DOHH2 (cell line): ENCODE measurements around the gene FNDC4.
"Not testable (repeated sequence)": the region's sequence is repeated elsewhere in the genome, so short reads cannot be mapped to it uniquely, and the experiment has no call there.

Experiments
- H3F3A ChIP-seq: fragments of 200-600 bp; sonication (generic), shearing (Covaris generic); 2 replicates; pipeline ENCODE4 v1.6.0; 2016; ENCODE audit warnings: antibody characterized with exemption, mild to moderate bottlenecking; ENCODE audit not compliant: control insufficient read depth, insufficient read depth
- H3K27ac ChIP-seq: fragments of 200-600 bp; sonication (generic); 2 replicates; pipeline ENCODE4 v1.5.1; 2014; ENCODE audit warnings: low read depth, mild to moderate bottlenecking, low read length, moderate library complexity
- H3K27me3 ChIP-seq: fragments of 200-600 bp; sonication (generic); 2 replicates; pipeline ENCODE4 v1.6.1; 2014; ENCODE audit warnings: mild to moderate bottlenecking, low read length, mixed read lengths; ENCODE audit not compliant: control insufficient read depth
- H3K36me3 ChIP-seq: fragments of 200-600 bp; sonication (generic); 2 replicates; pipeline ENCODE4 v1.6.1; 2014; ENCODE audit warnings: mild to moderate bottlenecking, low read length, moderate library complexity, mixed read lengths; ENCODE audit not compliant: control insufficient read depth
- H3K4me1 ChIP-seq: fragments of 200-600 bp; sonication (generic); 2 replicates; pipeline ENCODE4 v1.6.1; 2014; ENCODE audit warnings: mild to moderate bottlenecking, low read length, mixed read lengths; ENCODE audit not compliant: control insufficient read depth
- H3K4me2 ChIP-seq: fragments of 200-600 bp; sonication (generic); 2 replicates; pipeline ENCODE4 v1.6.0; 2014; ENCODE audit warnings: mild to moderate bottlenecking, low read length, moderate library complexity
- H3K4me3 ChIP-seq: fragments of 200-600 bp; sonication (generic); 2 replicates; pipeline ENCODE4 v1.5.1; 2014; ENCODE audit warnings: mild to moderate bottlenecking, low read length, mixed read lengths
- H3K79me2 ChIP-seq: fragments of 200-600 bp; sonication (generic); 2 replicates; pipeline ENCODE4 v1.6.1; 2014; ENCODE audit warnings: mild to moderate bottlenecking, low read length, mixed read lengths; ENCODE audit not compliant: control insufficient read depth
- H3K9me2 ChIP-seq: fragments of 200-600 bp; sonication (generic); replicated peaks from 2 replicates; pipeline ENCODE4 v1.6.1; 2014; ENCODE audit warnings: mild to moderate bottlenecking, low read length, mixed read lengths; ENCODE audit not compliant: control insufficient read depth
- H3K9me3 ChIP-seq: fragments of 200-600 bp; sonication (generic); 2 replicates; pipeline ENCODE4 v1.6.1; 2014; ENCODE audit warnings: antibody characterized with exemption, low read length, mixed read lengths; ENCODE audit not compliant: control insufficient read depth, insufficient read depth
- H4K20me1 ChIP-seq: fragments of 200-600 bp; sonication (generic); 2 replicates; pipeline ENCODE4 v1.6.0; 2014; ENCODE audit warnings: low read depth, mild to moderate bottlenecking, antibody characterized with exemption, low read length, moderate library complexity; ENCODE audit not compliant: control insufficient read depth, insufficient read depth
- CTCF ChIP-seq: fragments of 200-600 bp; sonication (generic); IDR thresholded peaks from one replicate; pipeline ENCODE4 v1.5.1; 2014; ENCODE audit warnings: antibody characterized with exemption, mild to moderate bottlenecking, low read depth, low read length; ENCODE audit not compliant: poor library complexity, severe bottlenecking
- EZH2phosphoT487 ChIP-seq: fragments of 200-600 bp; sonication (generic); IDR thresholded peaks from 2 replicates; pipeline ENCODE4 v1.6.1; 2017; ENCODE audit warnings: borderline replicate concordance, mild to moderate bottlenecking, antibody characterized with exemption, low read length, moderate library complexity, mixed read lengths

Gene FNDC4

DNA sequence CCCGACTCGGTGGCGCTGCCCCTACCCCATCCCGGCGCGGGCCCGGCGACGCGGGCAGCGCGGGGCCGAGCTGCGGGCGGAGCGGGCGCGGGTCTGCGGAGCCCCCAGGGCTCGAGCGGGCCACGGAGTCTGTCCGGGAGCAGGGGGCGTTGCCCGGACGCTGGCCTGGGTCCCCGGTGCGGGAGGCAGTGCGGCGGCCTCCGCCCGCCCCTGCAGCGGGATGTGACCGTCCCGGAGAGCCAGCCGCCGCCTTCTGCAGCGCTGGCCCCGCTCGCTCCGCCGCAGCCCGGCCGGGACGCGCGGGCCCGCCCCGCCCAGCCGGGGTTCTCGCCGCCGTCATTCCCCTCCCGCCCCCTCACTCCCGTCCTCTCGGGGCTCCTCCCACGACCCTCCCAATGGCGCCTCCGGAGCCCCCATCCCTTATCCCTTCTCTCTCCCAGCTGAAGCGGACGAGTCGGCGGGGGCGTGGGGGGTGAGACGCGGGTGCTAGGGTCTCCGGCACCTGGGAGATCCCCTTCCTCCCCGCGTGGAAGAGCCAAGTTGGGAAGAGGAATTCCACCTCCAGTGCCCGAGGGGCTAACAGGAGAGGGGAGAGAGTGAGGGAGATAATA, at the start of gene FNDC4:
Gene FNDC4 (minus strand): TSS at position 257 of the 611 bp plus-strand sequence. CDS start 521 bp downstream, outside the sequence.
- Histone ChIP-seq H3K27me3 (peaks cover 22% of the 10 kb centered on the region), H3K4me1 (peaks cover 3% of the 10 kb centered on the region), H3K27ac (no peak within 1 kb of the TSS), H3K4me2 (no peak within 1 kb of the TSS), H3K79me2 (no peaks in the 10 kb centered on the region), H3F3A (no peaks in the 10 kb centered on the region), H3K9me3 (no peaks in the 10 kb centered on the region), H3K9me2 (no peaks in the 10 kb centered on the region), H3K4me3 (no peak within 1 kb of the TSS), H4K20me1 (no peaks in the 10 kb centered on the region), H3K36me3 (no peaks in the 10 kb centered on the region)
- TF ChIP-seq CTCF, result no peak
- TF ChIP-seq EZH2phosphoT487, result no peak

GRCh38 chr2:27544143-27544821, 49.3 kb upstream of the FNDC4 start:
- Histone ChIP-seq H3K9me3 (no peaks in the 10 kb centered on the region), H3K4me1 (no peaks in the 10 kb centered on the region), H3K79me2 (no peaks in the 10 kb centered on the region), H3K27me3 (no peaks in the 10 kb centered on the region), H3K4me2 (no peak overlapping the region), H3F3A (no peaks in the 10 kb centered on the region), H3K9me2 (no peaks in the 10 kb centered on the region), H3K4me3 (no peak overlapping the region), H3K36me3 (no peaks in the 10 kb centered on the region), H4K20me1 (no peaks in the 10 kb centered on the region), H3K27ac (no peak overlapping the region)
- TF ChIP-seq CTCF (no peak), EZH2phosphoT487 (no peak)

GRCh38 chr2:27539649-27540048, 44.6 kb upstream of the FNDC4 start:
- not testable (repeated sequence) for H3K27ac ChIP-seq, H3K4me1 ChIP-seq, H4K20me1 ChIP-seq, H3K36me3 ChIP-seq, H3F3A ChIP-seq, H3K79me2 ChIP-seq, H3K9me3 ChIP-seq, H3K9me2 ChIP-seq, H3K4me2 ChIP-seq, H3K4me3 ChIP-seq, H3K27me3 ChIP-seq

- not testable (repeated sequence) for H3K9me3 ChIP-seq, H3K79me2 ChIP-seq, H3K4me1 ChIP-seq, H3K4me3 ChIP-seq, H3K36me3 ChIP-seq, H3F3A ChIP-seq, H3K4me2 ChIP-seq, H4K20me1 ChIP-seq, H3K27me3 ChIP-seq, H3K27ac ChIP-seq, H3K9me2 ChIP-seq
These were observed 43.9 kb upstream of the FNDC4 start for GRCh38 chr2:27538839-27539450.
